ENCODE measurements around the gene OXA1L.
A peak's percentile ranks its signal among the peaks of the same experiment; 100 is the strongest.
"Not testable (repeated sequence)": the region's sequence is repeated elsewhere in the genome, so short reads cannot be mapped to it uniquely, and the experiment has no call there.

The OXA1L gene

DNA sequence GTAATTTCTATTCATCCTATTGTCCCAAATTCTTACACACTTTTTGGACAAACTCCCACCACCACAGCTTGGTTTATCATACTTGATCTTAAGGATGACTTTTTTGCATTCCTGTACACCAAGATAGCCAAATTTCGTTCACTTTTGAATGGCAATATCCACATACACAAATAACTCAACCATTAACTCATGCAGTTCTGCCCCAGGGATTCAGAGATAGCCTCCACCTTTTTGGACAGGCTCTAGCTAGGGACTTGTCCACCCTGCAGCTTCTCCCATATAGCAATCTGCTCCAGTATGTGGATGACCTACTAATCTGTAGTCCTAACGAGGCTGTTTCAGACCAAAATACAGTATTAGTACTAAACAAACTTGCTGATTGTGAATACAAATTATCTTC, 32.7 kb upstream of the OXA1L start:
- WGBS (ENCODE audit: extremely low coverage, insufficient coverage, insufficient read length) = no CpG with 5 or more reads among the region's 2 CpGs
- H4K8ac ChIP-seq (ENCODE audit: low read depth, low read length) = no peak overlapping the region

DNA sequence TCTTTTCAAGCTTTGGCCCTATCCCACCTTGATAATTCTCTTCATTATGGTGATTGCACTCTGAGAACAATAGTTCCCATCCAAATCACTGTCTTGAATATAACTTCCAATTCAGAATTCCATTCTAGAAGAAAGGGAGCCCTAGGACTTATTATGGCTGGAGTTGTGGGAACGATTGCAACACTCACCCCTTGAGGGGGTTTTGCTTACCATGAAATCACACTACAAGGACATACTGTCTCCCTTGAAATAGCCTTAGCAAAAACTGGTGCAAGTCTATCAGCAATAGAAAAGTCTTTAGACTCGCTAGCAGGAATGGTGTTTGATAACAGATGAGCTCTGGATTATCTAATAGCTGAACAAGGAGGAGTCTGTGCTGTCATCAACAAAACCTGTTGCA, 31.4 kb upstream of the OXA1L start:
- Histone ChIP-seq H3K9ac (ENCODE audit: low read length) (no peak overlapping the region), H3K79me2 (ENCODE audit: control insufficient read depth, insufficient read depth, low read length, poor library complexity) (no peaks in the 10 kb centered on the region), H4K8ac (ENCODE audit: low read depth, low read length) (no peak overlapping the region), H2BK12ac (ENCODE audit: low read length) (no peak overlapping the region), H3K9me3 (ENCODE audit: insufficient read depth, low read depth, low read length) (no peaks in the 10 kb centered on the region), H3K23ac (ENCODE audit: low read length) (no peak overlapping the region), H3K27me3 (ENCODE audit: insufficient read depth, low read length) (no peaks in the 10 kb centered on the region), H2AK5ac (ENCODE audit: low read length) (no peak overlapping the region), H4K91ac (ENCODE audit: low read depth, low read length) (no peak overlapping the region), H2AFZ (ENCODE audit: insufficient read depth, low read length, poor library complexity) (no peak overlapping the region), H3K4me2 (ENCODE audit: low read length) (no peak overlapping the region), H3K4me1 (ENCODE audit: control insufficient read depth in 1 of 2, insufficient read depth in 2 of 2, low read length in 2 of 2) (peaks cover 0 to 7% of the 10 kb centered on the region in 2 experiments), H3K4ac (ENCODE audit: low read depth, low read length) (no peak overlapping the region), H3K14ac (ENCODE audit: low read length) (no peak overlapping the region), H3K4me3 (ENCODE audit: low read depth, low read length) (no peak overlapping the region), H3K18ac (ENCODE audit: low read length) (no peak overlapping the region), H2BK5ac (ENCODE audit: low read depth, low read length, poor library complexity) (no peak overlapping the region), H2BK120ac (ENCODE audit: insufficient read depth, low read length, poor library complexity) (no peak overlapping the region), H3K27ac (ENCODE audit: low read depth, low read length) (no peak overlapping the region), H4K12ac (ENCODE audit: low read depth, low read length) (no peak overlapping the region), H3K79me1 (ENCODE audit: low read length) (peaks cover 2% of the 10 kb centered on the region), H3K36me3 (ENCODE audit: control insufficient read depth in 1 of 2, insufficient read depth in 2 of 2, low read length in 2 of 2) (no peaks in the 10 kb centered on the region)
- WGBS (ENCODE audit: extremely low coverage, insufficient coverage, insufficient read length) = no CpG with 5 or more reads among the region's 2 CpGs
- DNase-seq = peak in 1 of 2 donors; percentile 12

More for the DNA sequence above, 32.7 kb upstream of the OXA1L start:
- Histone ChIP-seq H4K91ac (ENCODE audit: low read depth, low read length) (no peak overlapping the region), H2AFZ (ENCODE audit: insufficient read depth, low read length, poor library complexity) (no peak overlapping the region), H3K9me3 (ENCODE audit: insufficient read depth, low read depth, low read length) (no peaks in the 10 kb centered on the region), H3K4ac (ENCODE audit: low read depth, low read length) (no peak overlapping the region), H3K36me3 (ENCODE audit: control insufficient read depth in 1 of 2, insufficient read depth in 2 of 2, low read length in 2 of 2) (no peaks in the 10 kb centered on the region), H3K9ac (ENCODE audit: low read length) (no peak overlapping the region), H3K79me2 (ENCODE audit: control insufficient read depth, insufficient read depth, low read length, poor library complexity) (no peaks in the 10 kb centered on the region), H2BK12ac (ENCODE audit: low read length) (no peak overlapping the region), H3K4me1 (ENCODE audit: control insufficient read depth in 1 of 2, insufficient read depth in 2 of 2, low read length in 2 of 2) (peaks cover 0 to 3% of the 10 kb centered on the region in 2 experiments), H3K79me1 (ENCODE audit: low read length) (peaks cover 2% of the 10 kb centered on the region), H3K27ac (ENCODE audit: low read depth, low read length) (no peak overlapping the region), H3K14ac (ENCODE audit: low read length) (no peak overlapping the region), H3K18ac (ENCODE audit: low read length) (no peak overlapping the region), H4K12ac (ENCODE audit: low read depth, low read length) (no peak overlapping the region), H2AK5ac (ENCODE audit: low read length) (no peak overlapping the region), H3K27me3 (ENCODE audit: insufficient read depth, low read length) (no peaks in the 10 kb centered on the region), H2BK5ac (ENCODE audit: low read depth, low read length, poor library complexity) (no peak overlapping the region), H2BK120ac (ENCODE audit: insufficient read depth, low read length, poor library complexity) (no peak overlapping the region), H3K4me3 (ENCODE audit: low read depth, low read length) (no peak overlapping the region), H3K4me2 (ENCODE audit: low read length) (no peak overlapping the region), H3K23ac (ENCODE audit: low read length) (no peak overlapping the region)
- peak; percentile 52 to 73 for DNase-seq

DNA sequence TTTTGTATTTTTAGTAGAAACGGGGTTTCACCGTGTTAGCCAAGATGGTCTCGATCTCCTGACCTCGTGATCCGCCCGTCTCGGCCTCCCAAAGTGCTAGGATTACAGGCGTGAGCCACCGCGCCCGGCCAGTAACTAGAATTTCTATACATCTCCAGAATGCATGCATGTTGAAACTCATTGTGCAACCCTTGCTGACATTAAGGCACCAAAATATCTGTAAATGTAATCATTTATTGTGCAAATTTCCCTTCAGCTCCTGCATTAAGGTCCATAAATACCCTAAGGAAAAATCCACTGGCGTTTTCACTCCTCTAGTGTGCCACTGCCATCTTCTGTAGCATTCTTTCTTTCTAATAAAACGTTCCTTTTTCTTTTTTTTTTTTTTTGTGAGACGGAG, 30.1 kb upstream of the OXA1L start:
- no CpG with 5 or more reads among the region's 14 CpGs for WGBS (ENCODE audit: extremely low coverage, insufficient coverage, insufficient read length)

DNA sequence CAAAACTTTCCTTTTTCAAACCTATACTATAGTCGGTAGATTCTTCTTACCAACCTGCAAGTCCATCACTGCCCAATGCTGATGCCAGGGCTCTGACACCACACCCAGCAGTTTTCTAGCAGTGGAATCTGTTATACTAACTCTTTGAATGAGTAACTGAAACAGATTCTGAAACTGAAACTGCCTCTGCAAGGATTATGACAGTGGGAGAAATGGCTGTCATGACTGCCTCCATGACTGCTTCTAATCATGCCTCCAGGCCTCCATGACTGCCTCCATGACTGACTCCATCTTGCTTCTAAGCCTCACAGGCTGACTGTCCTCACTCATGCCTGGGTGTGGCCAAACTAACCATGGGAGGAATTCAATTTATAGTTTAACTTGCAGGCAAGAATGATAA, 29.4 kb upstream of the OXA1L start:
- Histone ChIP-seq H3K23ac (ENCODE audit: low read length) (no peak overlapping the region), H3K14ac (ENCODE audit: low read length) (no peak overlapping the region), H3K9me3 (ENCODE audit: insufficient read depth, low read depth, low read length) (no peaks in the 10 kb centered on the region), H3K4me3 (ENCODE audit: low read depth, low read length) (no peak overlapping the region), H4K12ac (ENCODE audit: low read depth, low read length) (no peak overlapping the region), H3K79me1 (ENCODE audit: low read length) (peaks cover 2% of the 10 kb centered on the region), H2BK12ac (ENCODE audit: low read length) (no peak overlapping the region), H2AK5ac (ENCODE audit: low read length) (no peak overlapping the region), H3K4me1 (ENCODE audit: control insufficient read depth in 1 of 2, insufficient read depth in 2 of 2, low read length in 2 of 2) (peaks cover 0 to 7% of the 10 kb centered on the region in 2 experiments), H2AFZ (ENCODE audit: insufficient read depth, low read length, poor library complexity) (no peak overlapping the region), H3K27ac (ENCODE audit: low read depth, low read length) (no peak overlapping the region), H3K9ac (ENCODE audit: low read length) (no peak overlapping the region), H2BK5ac (ENCODE audit: low read depth, low read length, poor library complexity) (no peak overlapping the region), H4K8ac (ENCODE audit: low read depth, low read length) (no peak overlapping the region), H3K4me2 (ENCODE audit: low read length) (no peak overlapping the region), H4K91ac (ENCODE audit: low read depth, low read length) (no peak overlapping the region), H2BK120ac (ENCODE audit: insufficient read depth, low read length, poor library complexity) (no peak overlapping the region), H3K27me3 (ENCODE audit: insufficient read depth, low read length) (no peaks in the 10 kb centered on the region), H3K36me3 (ENCODE audit: control insufficient read depth in 1 of 2, insufficient read depth in 2 of 2, low read length in 2 of 2) (no peaks in the 10 kb centered on the region), H3K4ac (ENCODE audit: low read depth, low read length) (no peak overlapping the region), H3K79me2 (ENCODE audit: control insufficient read depth, insufficient read depth, low read length, poor library complexity) (no peaks in the 10 kb centered on the region), H3K18ac (ENCODE audit: low read length) (no peak overlapping the region)
- WGBS (ENCODE audit: extremely low coverage, insufficient coverage, insufficient read length) = no CpG with 5 or more reads among the region's 1 CpG
- peak; percentile 93 to 98 for DNase-seq

More for the DNA sequence above, 30.1 kb upstream of the OXA1L start:
- not testable (repeated sequence) for H3K27ac ChIP-seq (ENCODE audit: low read depth, low read length); H4K12ac ChIP-seq (ENCODE audit: low read depth, low read length); H3K18ac ChIP-seq (ENCODE audit: low read length); H3K9me3 ChIP-seq (ENCODE audit: insufficient read depth, low read depth, low read length); H3K79me1 ChIP-seq (ENCODE audit: low read length); H3K14ac ChIP-seq (ENCODE audit: low read length); H4K91ac ChIP-seq (ENCODE audit: low read depth, low read length); H2BK120ac ChIP-seq (ENCODE audit: insufficient read depth, low read length, poor library complexity); H2BK12ac ChIP-seq (ENCODE audit: low read length); H2AK5ac ChIP-seq (ENCODE audit: low read length); H2AFZ ChIP-seq (ENCODE audit: insufficient read depth, low read length, poor library complexity); H3K27me3 ChIP-seq (ENCODE audit: insufficient read depth, low read length); H3K9ac ChIP-seq (ENCODE audit: low read length); H4K8ac ChIP-seq (ENCODE audit: low read depth, low read length); H2BK5ac ChIP-seq (ENCODE audit: low read depth, low read length, poor library complexity); H3K36me3 ChIP-seq (ENCODE audit: control insufficient read depth in 1 of 2, insufficient read depth in 2 of 2, low read length in 2 of 2); H3K23ac ChIP-seq (ENCODE audit: low read length); H3K4me1 ChIP-seq (ENCODE audit: control insufficient read depth in 1 of 2, insufficient read depth in 2 of 2, low read length in 2 of 2); H3K4ac ChIP-seq (ENCODE audit: low read depth, low read length); H3K4me2 ChIP-seq (ENCODE audit: low read length); H3K79me2 ChIP-seq (ENCODE audit: control insufficient read depth, insufficient read depth, low read length, poor library complexity); H3K4me3 ChIP-seq (ENCODE audit: low read depth, low read length)
- peak; percentile 58 to 78 for DNase-seq

All from trophoblast cell (in vitro differentiated cells and primary cell).